Heart left ventricle (tissue), 13 donors: Measurements from ENCODE around the gene MYD88.

Experiments
- CTCF ChIP-seq, 12 donors: fragments of 200-600 bp; sonication (generic) in 4 of 12; IDR thresholded peaks; one replicate each; pipeline versions ENCODE4 v1.5.0 to v1.8.0; 2018 to 2022; ENCODE audit warnings: antibody characterized with exemption in 12 of 12, mild to moderate bottlenecking in 5 of 12
- POLR2A ChIP-seq, 2 donors: fragments of 450-650 bp; IDR thresholded peaks; one replicate each; pipeline ENCODE4 v1.6.1; 2017; ENCODE audit warnings: antibody characterized with exemption in 2 of 2, mild to moderate bottlenecking in 2 of 2, moderate library complexity in 2 of 2
- donor health status: ischemic (EF 13 %, LVEDD 7.1; RV severe dilation, severe dysfunction).
- donor health status: DM: no; HTN: yes; CAD: no.
- donor health status: DM: no; HTN: no; CAD: no.
- donor health status: ischemic (EF 25% LVEDD 6.9; RV normal size, moderate dysfunction).
- donor health status: ischemic (EF 25% LVEDD 5.7; RV mildly dilated, moderate dysfunction).
- donor health status: ischemic (EF 35%, LVEDD 5.7; RV mildly dilated, moderate dysfunction).
- donor health status: nonischemic (EF 11% LVEDD 7.7; RV severe dilation, severe dysfunction).
- donor health status: DM: yes; HTN: yes; CAD: no.
- donor health status: PGD.
- donor health status: ischemic (EF 29% LVEDD 5.4; RV normal size, mild dysfunction).
- donor health status: nonischemic (EF 23%, LVEDD 6.1; RV moderate dilation, normal function).

GRCh38 chr3:38098376-38098723 lies 40.1 kb upstream of the MYD88 start:
- no peak for TF ChIP-seq CTCF (IDR thresholded peaks at IDR 0.05)
- TF ChIP-seq POLR2A (IDR thresholded peaks at IDR 0.05), result no peak
